Activated T-cell treated with anti-CD3 and anti-CD28 coated beads, Interleukin-2, amount 50 U/mL, for 24 hours (primary cell): ENCODE results near the gene CCNYL1.

ENCODE experiments used
- DNase-seq: peaks from one replicate; pipeline ENCODE4 v3.0.0-alpha.2; 2020
- H3K27ac Mint-ChIP-seq: 2 replicates; pipeline ENCODE4 v1.8.0; 2020; ENCODE audit warnings: mild to moderate bottlenecking, mixed read lengths
- H3K27me3 Mint-ChIP-seq: 2 replicates; pipeline ENCODE4 v1.8.0; 2020; ENCODE audit warnings: mixed read lengths
- H3K36me3 Mint-ChIP-seq: 2 replicates; pipeline ENCODE4 v1.8.0; 2020; ENCODE audit warnings: low read depth, mixed read lengths
- H3K4me1 Mint-ChIP-seq: 2 replicates; pipeline ENCODE4 v1.8.0; 2020; ENCODE audit warnings: low read depth, mixed read lengths
- H3K4me3 Mint-ChIP-seq: 2 replicates; pipeline ENCODE4 v1.8.0; 2020; ENCODE audit warnings: mild to moderate bottlenecking, moderate library complexity, mixed read lengths
- H3K9me3 Mint-ChIP-seq: 2 replicates; pipeline ENCODE4 v1.8.0; 2020; ENCODE audit warnings: mixed read lengths

The CCNYL1 gene

GRCh38 chr2:207772844-207773205 lies 61.4 kb downstream of the CCNYL1 start:
- DNase-seq = no peak
- H3K4me1 Mint-ChIP-seq = peaks cover 23% of the 10 kb centered on the region
- peaks cover 1% of the 10 kb centered on the region for H3K36me3 Mint-ChIP-seq
- H3K9me3 Mint-ChIP-seq = no peaks in the 10 kb centered on the region
- no peak overlapping the region for H3K4me3 Mint-ChIP-seq
- no peak overlapping the region for H3K27ac Mint-ChIP-seq
- peaks cover 26% of the 10 kb centered on the region for H3K27me3 Mint-ChIP-seq

DNA sequence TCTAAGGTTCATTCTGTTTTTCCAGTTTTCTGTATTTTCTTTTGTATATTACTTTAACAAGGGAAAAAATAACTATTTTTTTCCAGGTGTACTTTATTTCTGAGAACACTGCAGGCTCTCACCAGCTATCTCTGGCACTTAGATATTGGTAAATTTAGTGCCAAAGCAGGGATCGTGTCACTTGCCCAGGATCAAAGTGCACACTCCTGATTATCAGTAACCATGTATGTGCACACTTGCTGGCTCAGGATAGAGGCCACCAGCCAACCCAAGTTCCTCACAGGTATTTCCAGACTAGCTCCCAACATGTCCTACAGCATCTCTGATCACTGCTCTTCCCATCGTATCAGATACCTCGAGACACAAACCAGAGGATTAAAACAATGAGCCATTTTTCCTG lies 64.0 kb downstream of the CCNYL1 start:
- H3K36me3 Mint-ChIP-seq = no peaks in the 10 kb centered on the region

GRCh38 chr2:207777124-207777523 lies 65.7 kb downstream of the CCNYL1 start:
- peaks cover 1% of the 10 kb centered on the region for H3K4me1 Mint-ChIP-seq
- no peaks in the 10 kb centered on the region for H3K9me3 Mint-ChIP-seq
- H3K27ac Mint-ChIP-seq = no peak overlapping the region
- H3K36me3 Mint-ChIP-seq = no peaks in the 10 kb centered on the region
- no peaks in the 10 kb centered on the region for H3K27me3 Mint-ChIP-seq
- no peak for DNase-seq
- no peak overlapping the region for H3K4me3 Mint-ChIP-seq

More for the DNA sequence above, 64.0 kb downstream of the CCNYL1 start:
- no peak overlapping the region for H3K27ac Mint-ChIP-seq
- H3K9me3 Mint-ChIP-seq = no peaks in the 10 kb centered on the region
- H3K4me3 Mint-ChIP-seq = no peak overlapping the region
- H3K4me1 Mint-ChIP-seq = peaks cover 10% of the 10 kb centered on the region
- no peak for DNase-seq
- H3K27me3 Mint-ChIP-seq = peaks cover 9% of the 10 kb centered on the region

DNA sequence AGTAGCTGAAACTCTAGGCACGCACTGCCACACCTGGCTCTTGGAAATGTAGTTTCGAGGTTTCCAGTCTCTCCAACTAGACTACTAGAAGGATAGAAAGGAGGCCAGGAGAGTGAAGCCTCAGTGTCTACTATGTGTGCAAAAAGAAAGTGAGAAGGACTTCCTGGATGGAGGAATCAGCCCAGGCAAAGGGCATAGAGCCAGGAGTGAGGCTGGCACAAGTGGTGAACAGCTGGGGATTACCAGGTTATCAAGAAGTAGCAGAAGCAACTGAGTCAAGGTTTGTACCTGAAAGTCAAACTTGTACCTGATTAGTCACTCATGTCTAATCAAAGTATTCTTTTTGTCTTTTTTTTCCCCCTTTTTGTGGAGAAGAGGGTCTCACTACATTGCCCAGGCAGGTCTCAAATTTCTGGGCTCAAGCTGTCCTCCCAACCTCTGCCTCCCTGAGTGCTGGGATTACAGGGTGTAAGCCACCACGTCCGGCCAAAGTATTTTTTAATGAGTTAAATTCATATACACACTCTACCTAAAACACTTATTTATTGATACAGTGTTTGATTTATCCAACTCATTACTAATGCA lies 67.0 kb downstream of the CCNYL1 start:
- no peaks in the 10 kb centered on the region for H3K27me3 Mint-ChIP-seq
- no peak overlapping the region for H3K4me3 Mint-ChIP-seq
- H3K36me3 Mint-ChIP-seq = no peaks in the 10 kb centered on the region
- DNase-seq = no peak
- no peaks in the 10 kb centered on the region for H3K9me3 Mint-ChIP-seq
- no peak overlapping the region for H3K27ac Mint-ChIP-seq
- no peaks in the 10 kb centered on the region for H3K4me1 Mint-ChIP-seq

DNA sequence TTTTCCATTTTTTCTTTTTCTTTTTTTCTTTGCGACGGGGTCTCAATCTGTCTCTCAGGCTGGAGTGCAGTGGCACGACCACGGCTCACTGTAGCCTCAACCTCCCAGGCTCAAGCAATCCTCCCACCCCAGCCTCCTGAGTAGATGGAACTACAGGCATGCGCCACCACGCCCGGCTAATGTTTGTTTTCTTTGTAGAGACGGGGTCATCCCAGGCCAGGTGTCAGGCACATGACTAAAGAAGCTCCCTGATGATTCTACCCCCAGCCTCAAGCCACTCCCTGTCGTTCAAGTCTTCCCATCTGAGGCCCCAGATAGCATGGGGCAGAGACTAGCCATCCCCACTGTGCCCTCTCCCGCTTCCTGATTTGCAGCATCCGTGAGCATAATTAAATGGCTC lies 68.1 kb downstream of the CCNYL1 start:
- Mint-ChIP-seq H3K9me3 (no peaks in the 10 kb centered on the region), H3K4me3 (no peak overlapping the region), H3K27ac (no peak overlapping the region), H3K36me3 (no peaks in the 10 kb centered on the region), H3K27me3 (no peaks in the 10 kb centered on the region), H3K4me1 (no peaks in the 10 kb centered on the region)
- DNase-seq = no peak

DNA sequence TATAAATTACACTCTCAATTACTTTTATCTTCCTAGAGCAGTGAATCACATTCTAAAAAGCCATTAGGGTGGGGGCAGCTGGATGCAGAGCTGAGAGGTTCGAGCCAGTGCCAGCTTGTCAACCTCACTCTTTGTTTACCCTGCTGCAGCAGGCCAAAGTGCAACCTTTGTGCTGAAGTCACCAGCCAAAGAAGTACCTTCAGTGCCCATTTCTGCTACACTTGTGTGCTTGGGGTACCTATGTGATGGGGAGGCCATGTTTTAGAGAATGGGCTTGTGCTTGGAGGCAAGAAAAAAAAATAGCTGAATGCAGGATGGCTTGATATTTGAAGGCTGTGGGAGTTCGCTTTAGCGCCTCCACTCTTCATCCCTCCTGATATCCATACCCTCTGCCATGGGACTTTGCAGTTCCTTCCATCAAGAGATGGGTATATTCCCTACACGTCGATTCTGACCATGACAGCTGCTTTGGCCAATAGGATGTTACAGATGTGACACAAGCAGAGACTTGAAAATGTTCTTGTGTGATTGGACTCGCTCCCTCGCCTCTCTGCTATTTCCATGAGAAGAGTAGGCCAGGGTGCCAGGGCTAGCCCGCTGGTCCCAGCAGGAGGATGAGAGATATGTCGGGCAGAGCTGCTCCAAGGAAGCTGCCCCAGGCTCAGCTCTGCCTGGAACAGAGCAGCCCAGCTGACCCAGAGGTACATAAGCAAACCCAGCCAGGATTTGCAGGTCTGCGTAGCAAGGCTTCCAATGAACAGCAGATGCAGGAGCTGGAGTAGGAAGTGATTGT lies 71.0 kb downstream of the CCNYL1 start:
- Mint-ChIP-seq H3K4me1 (no peaks in the 10 kb centered on the region), H3K4me3 (no peak overlapping the region), H3K9me3 (no peaks in the 10 kb centered on the region), H3K36me3 (no peaks in the 10 kb centered on the region), H3K27ac (no peak overlapping the region), H3K27me3 (no peaks in the 10 kb centered on the region)
- DNase-seq = no peak

DNA sequence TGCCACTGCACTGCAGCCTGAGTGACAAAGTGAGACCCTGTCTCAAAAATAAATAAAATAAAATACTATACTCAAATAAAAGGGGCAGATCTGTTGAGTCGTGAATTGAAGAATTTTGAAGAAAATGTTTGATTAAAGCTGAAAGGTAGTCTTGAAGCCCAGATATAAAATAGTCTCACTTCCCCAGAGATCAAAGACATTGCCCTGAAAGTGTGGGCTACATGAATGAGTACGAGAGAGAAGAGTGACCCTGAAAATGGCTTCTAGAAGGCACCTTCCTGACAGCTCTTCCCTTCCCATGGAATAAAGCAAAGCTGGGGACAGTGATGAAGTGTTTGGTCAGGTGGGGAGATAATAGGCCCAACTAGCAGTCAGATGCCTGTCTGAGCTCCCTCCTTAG lies 72.1 kb downstream of the CCNYL1 start:
- Mint-ChIP-seq H3K4me3 (no peak overlapping the region), H3K27me3 (no peaks in the 10 kb centered on the region), H3K27ac (no peak overlapping the region), H3K36me3 (no peaks in the 10 kb centered on the region), H3K4me1 (no peaks in the 10 kb centered on the region), H3K9me3 (no peaks in the 10 kb centered on the region)
- no peak for DNase-seq

DNA sequence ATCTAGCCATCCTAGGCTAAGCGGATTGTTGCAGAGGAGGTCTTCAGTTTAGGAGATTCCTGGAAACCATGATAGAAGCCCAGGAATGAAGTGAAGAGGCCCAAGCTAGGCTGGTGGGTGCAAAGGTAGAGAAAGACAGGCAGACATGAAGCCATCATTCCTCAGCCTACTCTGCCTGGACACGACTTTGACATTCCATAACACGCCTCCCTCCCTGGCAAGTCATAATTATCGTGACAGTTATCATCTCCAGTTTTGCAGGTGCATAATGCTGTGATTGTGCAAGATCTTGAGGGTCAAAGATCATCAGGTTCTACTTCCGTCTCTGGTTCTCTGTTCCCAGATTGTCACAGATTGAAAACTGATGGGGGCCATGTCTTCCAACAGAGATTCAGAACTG lies 73.5 kb downstream of the CCNYL1 start:
- no peaks in the 10 kb centered on the region for H3K9me3 Mint-ChIP-seq
- DNase-seq = no peak
- H3K27me3 Mint-ChIP-seq = no peaks in the 10 kb centered on the region
- no peak overlapping the region for H3K4me3 Mint-ChIP-seq
- no peaks in the 10 kb centered on the region for H3K36me3 Mint-ChIP-seq
- H3K27ac Mint-ChIP-seq = no peak overlapping the region
- no peaks in the 10 kb centered on the region for H3K4me1 Mint-ChIP-seq

DNA sequence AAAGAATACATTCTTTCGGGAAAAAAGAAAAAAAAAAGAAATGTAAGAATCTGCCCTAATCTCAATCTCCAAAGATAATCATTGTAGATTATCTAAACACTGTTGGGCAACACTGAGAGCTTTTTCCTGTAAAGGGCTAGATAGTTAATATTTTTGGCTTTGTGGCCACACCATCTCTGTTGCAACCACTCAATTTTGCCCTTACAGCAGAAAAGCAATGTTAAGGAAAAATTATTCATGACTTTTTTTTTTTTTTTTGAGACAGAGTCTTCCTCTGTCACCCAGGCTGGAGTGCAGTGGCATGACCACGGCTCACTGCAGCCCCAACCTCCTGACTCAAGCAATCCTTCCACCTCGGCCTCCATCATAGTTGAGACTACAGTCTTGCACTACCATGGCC lies 75.6 kb downstream of the CCNYL1 start:
- no peak overlapping the region for H3K4me3 Mint-ChIP-seq
- peaks cover 4% of the 10 kb centered on the region for H3K27me3 Mint-ChIP-seq
- H3K36me3 Mint-ChIP-seq = no peaks in the 10 kb centered on the region
- no peaks in the 10 kb centered on the region for H3K4me1 Mint-ChIP-seq
- DNase-seq = no peak
- no peak overlapping the region for H3K27ac Mint-ChIP-seq
- no peaks in the 10 kb centered on the region for H3K9me3 Mint-ChIP-seq

GRCh38 chr2:207787800-207788199 lies 76.4 kb downstream of the CCNYL1 start:
- peaks cover 2% of the 10 kb centered on the region for H3K4me1 Mint-ChIP-seq
- H3K27ac Mint-ChIP-seq = no peak overlapping the region
- no peaks in the 10 kb centered on the region for H3K9me3 Mint-ChIP-seq
- no peaks in the 10 kb centered on the region for H3K36me3 Mint-ChIP-seq
- no peak for DNase-seq
- H3K27me3 Mint-ChIP-seq = peaks cover 4% of the 10 kb centered on the region
- H3K4me3 Mint-ChIP-seq = no peak overlapping the region

DNA sequence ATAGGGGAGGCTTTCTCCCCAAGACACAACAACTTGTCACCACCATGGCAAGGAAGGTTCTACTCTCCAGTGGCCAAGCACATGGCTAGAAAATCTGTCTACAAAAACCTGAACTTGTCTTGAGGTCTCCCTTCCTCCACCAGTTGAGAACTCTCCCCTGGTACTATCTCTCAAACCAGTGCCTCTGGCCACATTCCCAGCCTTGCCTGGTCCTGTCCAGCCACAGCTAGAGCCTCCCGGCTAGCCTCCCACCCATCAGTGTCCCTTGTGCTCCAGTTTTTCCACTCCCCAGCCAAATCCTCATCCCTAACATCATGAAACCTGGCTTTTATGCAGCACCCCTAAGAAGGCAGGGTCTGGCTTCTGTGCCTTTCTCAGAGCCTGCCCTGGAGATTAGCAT lies 79.5 kb downstream of the CCNYL1 start:
- H3K27ac Mint-ChIP-seq = no peak overlapping the region
- no peak for DNase-seq
- H3K36me3 Mint-ChIP-seq = no peaks in the 10 kb centered on the region
- H3K4me1 Mint-ChIP-seq = peaks cover 2% of the 10 kb centered on the region
- H3K4me3 Mint-ChIP-seq = no peak overlapping the region
- peaks cover 11% of the 10 kb centered on the region for H3K27me3 Mint-ChIP-seq
- H3K9me3 Mint-ChIP-seq = no peaks in the 10 kb centered on the region

DNA sequence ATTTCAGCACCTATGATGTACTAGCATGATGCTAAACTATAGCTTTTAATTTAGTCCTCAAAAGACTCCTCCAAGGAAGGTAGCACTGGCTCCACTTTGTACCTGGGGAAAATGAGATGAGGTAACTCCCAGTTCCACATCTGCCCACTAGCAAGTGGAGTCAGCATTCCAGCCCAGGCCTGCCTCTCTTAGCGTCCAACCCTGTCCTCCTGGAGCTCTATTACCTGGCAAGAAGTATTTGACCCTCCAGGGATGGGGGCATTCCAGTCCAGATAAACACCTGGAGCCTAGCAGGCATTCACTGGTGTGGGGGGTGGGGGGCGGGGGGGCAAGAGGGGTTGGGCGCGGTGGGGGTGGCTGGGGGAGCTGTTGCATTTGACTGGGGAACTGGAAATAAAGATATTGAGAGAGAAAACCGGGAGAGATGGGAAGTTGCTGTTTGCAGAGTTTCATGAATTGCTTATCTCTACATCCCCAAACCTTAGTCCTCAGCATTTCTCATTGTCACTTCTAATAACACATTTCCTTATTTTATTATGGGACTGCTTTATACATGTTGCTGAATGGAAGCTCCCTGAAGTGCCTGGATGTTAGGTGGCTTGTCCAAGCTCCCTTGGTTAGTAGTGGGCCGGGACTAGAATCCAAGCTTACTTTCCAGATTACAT lies 80.3 kb downstream of the CCNYL1 start:
- no peak overlapping the region for H3K4me3 Mint-ChIP-seq
- H3K36me3 Mint-ChIP-seq = no peaks in the 10 kb centered on the region
- H3K9me3 Mint-ChIP-seq = no peaks in the 10 kb centered on the region
- DNase-seq = no peak
- H3K27ac Mint-ChIP-seq = no peak overlapping the region
- peaks cover 11% of the 10 kb centered on the region for H3K27me3 Mint-ChIP-seq
- H3K4me1 Mint-ChIP-seq = peaks cover 2% of the 10 kb centered on the region

GRCh38 chr2:207792244-207792785 lies 80.9 kb downstream of the CCNYL1 start:
- no peak for DNase-seq
- H3K4me3 Mint-ChIP-seq = no peak overlapping the region
- no peak overlapping the region for H3K27ac Mint-ChIP-seq
- H3K9me3 Mint-ChIP-seq = no peaks in the 10 kb centered on the region
- no peaks in the 10 kb centered on the region for H3K36me3 Mint-ChIP-seq
- H3K27me3 Mint-ChIP-seq = peaks cover 11% of the 10 kb centered on the region
- peaks cover 2% of the 10 kb centered on the region for H3K4me1 Mint-ChIP-seq

DNA sequence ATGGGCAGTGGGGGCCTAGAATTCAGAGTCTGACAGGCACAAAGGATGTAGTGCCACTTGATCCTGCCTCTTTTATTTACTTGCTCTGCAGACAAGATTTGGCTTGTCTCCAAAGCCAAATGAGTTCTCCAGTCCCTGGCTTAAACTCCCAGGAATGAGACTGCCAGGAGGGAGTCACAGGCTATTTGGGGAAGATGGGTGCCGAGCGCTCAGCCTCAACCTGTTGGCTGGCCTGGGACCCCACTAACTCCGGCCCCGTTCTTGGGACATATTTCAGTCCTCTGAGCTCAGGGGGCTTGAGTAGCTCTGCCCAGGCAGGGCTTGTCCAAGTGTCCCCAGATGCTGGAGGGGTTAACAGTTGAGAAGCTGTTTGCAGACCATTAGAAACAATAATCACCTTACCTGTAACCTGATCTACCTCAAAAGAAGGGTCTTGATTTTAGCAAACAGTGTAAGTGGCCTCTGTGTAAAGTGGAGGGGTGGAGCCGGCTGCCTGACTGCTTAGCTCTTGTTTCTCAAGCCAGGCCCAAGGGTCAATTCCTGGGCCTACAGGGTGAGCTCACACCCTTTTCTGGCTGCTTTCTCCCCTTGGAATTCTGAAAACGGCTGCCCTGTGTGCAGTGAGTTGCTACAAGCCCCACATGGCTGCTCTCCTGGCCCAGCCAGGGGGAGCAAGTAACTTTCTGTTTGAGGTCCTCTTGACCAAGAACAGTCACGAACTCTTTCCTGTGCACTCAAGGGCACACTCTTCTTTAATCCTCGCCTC lies 85.3 kb downstream of the CCNYL1 start:
- Mint-ChIP-seq H3K4me3 (no peak overlapping the region), H3K9me3 (no peaks in the 10 kb centered on the region), H3K36me3 (no peaks in the 10 kb centered on the region), H3K4me1 (peaks cover 2% of the 10 kb centered on the region), H3K27me3 (peaks cover 8% of the 10 kb centered on the region), H3K27ac (no peak overlapping the region)
- no peak for DNase-seq
